GM12878 (cell line): ENCODE measurements around the gene BTBD8. TPM values are rescaled to one million over a fixed set of nuclear protein-coding genes. Genes with fewer than 3 reads are reported as not detected.

ENCODE experiments used
- ATAC-seq: fragments of 200-7000 bp; cut with Tn5 transposase; 3 replicates; pipeline ENCODE4 v1.9.1; 2020; ENCODE audit warnings: mild to moderate bottlenecking, moderate library complexity
- BruUV-seq: library from RNA; stranded (reverse); fragments of 400-500 nt; replicated peaks from 2 replicates; lab custom pipeline; 2021; lab: Mats Ljungman, UMichigan
- CTCF ChIA-PET: fragments of 300-600 bp; sonication (Branson Sonifier 250); formaldehyde crosslinking; extraction: SDS; loops from one replicate; lab custom pipeline; 2021; ENCODE audit warnings: inconsistent platforms; lab: Yijun Ruan, JAX
- POLR2A ChIA-PET: fragments of 350-600 bp; formaldehyde crosslinking; extraction: SDS; loops from one replicate; lab custom pipeline; 2021; ENCODE audit warnings: inconsistent platforms; lab: Charles Lee
- RAD21 ChIA-PET: fragments of 300-600 bp; sonication (Branson Sonifier 250); formaldehyde crosslinking; loops from one replicate; lab custom pipeline; 2023; ENCODE audit warnings: antibody characterized with exemption; ENCODE audit not compliant: unreplicated experiment; lab: Charles Lee
- SMC1A ChIA-PET: fragments of 300-600 bp; sonication (Branson Sonifier 250); formaldehyde crosslinking; loops from one replicate; lab custom pipeline; 2023; ENCODE audit not compliant: unreplicated experiment, uncharacterized antibody; lab: Charles Lee
- DNase-seq: peaks from one replicate; pipeline ENCODE4 v3.0.0-alpha.2; 2011; ENCODE audit warnings: low read depth, low spot score
- FAIRE-seq: peaks from 3 replicates; lab custom pipeline; 2011; peaks lifted over from hg19 to GRCh38; lab: Jason Lieb, UNC
- H2AFZ ChIP-seq: 2 replicates; pipeline ENCODE4 v1.6.0; 2011; ENCODE audit warnings: low read depth, low read length, control low read depth; ENCODE audit not compliant: control insufficient read depth
- H3K27ac ChIP-seq: 2 replicates; pipeline ENCODE4 v1.5.1; 2011; ENCODE audit warnings: control low read depth; ENCODE audit not compliant: control insufficient read depth, insufficient read depth
- H3K27me3 ChIP-seq, 2 experiments: replicated peaks in 1 of 2; 2 replicates each; pipeline versions ENCODE4 v1.6.0 to v1.6.1; 2011; ENCODE audit warnings: low read length in 1 of 2; ENCODE audit not compliant: control insufficient read depth in 2 of 2, insufficient read depth in 2 of 2
- H3K36me3 ChIP-seq, 2 experiments: 2 replicates each; pipeline ENCODE4 v1.5.1; 2011; ENCODE audit warnings: low read length in 1 of 2; ENCODE audit not compliant: control insufficient read depth in 2 of 2, insufficient read depth in 2 of 2
- H3K4me1 ChIP-seq: 2 replicates; pipeline ENCODE4 v1.6.1; 2011; ENCODE audit warnings: mild to moderate bottlenecking, low read length, moderate library complexity, mixed read lengths; ENCODE audit not compliant: control insufficient read depth, insufficient read depth
- H3K4me2 ChIP-seq: 2 replicates; pipeline ENCODE4 v1.6.0; 2011; ENCODE audit warnings: control low read depth; ENCODE audit not compliant: control insufficient read depth, insufficient read depth
- H3K4me3 ChIP-seq: fragments of 200-600 bp; sonication (generic); 2 replicates; pipeline ENCODE4 v1.5.1; 2016
- H3K79me2 ChIP-seq: 2 replicates; pipeline ENCODE4 v1.6.0; 2011; ENCODE audit warnings: low read length; ENCODE audit not compliant: control insufficient read depth, insufficient read depth
- H3K9ac ChIP-seq: 2 replicates; pipeline ENCODE4 v1.8.0; 2011; ENCODE audit warnings: low read length, control low read depth, mixed read lengths; ENCODE audit not compliant: control insufficient read depth, insufficient read depth
- H3K9me3 ChIP-seq: replicated peaks from 3 replicates; pipeline ENCODE4 v1.5.1; 2011; ENCODE audit warnings: mild to moderate bottlenecking, low read length; ENCODE audit not compliant: control insufficient read depth, insufficient read depth
- H4K20me1 ChIP-seq: 2 replicates; pipeline ENCODE4 v1.6.0; 2011; ENCODE audit not compliant: control insufficient read depth, insufficient read depth
- ATF3 ChIP-seq: IDR thresholded peaks from 2 replicates; pipeline ENCODE4 v1.6.1; 2011; ENCODE audit warnings: low read depth, mild to moderate bottlenecking, low read length, moderate library complexity, borderline replicate concordance; ENCODE audit errors: extremely low read depth
- CHD4 ChIP-seq: fragments of 200-600 bp; sonication (generic); IDR thresholded peaks from 2 replicates; pipeline ENCODE4 v1.6.1; 2016; ENCODE audit warnings: mild to moderate bottlenecking
- MLLT1 ChIP-seq: fragments of 450-650 bp; IDR thresholded peaks from 2 replicates; pipeline ENCODE4 v1.6.1; 2016; ENCODE audit warnings: mild to moderate bottlenecking
- MTA3 ChIP-seq: IDR thresholded peaks from 2 replicates; pipeline ENCODE4 v1.6.1; 2012; ENCODE audit warnings: low read length, inconsistent platforms, borderline replicate concordance
- MXI1 ChIP-seq: fragments of 150-350 bp; IDR thresholded peaks from 2 replicates; pipeline ENCODE4 v1.6.1; 2011; ENCODE audit warnings: low read depth, mild to moderate bottlenecking, inconsistent platforms, low read length, improper control_type of control experiment
- PAX8 ChIP-seq: fragments of 450-650 bp; IDR thresholded peaks from 2 replicates; pipeline ENCODE4 v1.6.1; 2017; ENCODE audit warnings: mild to moderate bottlenecking, moderate library complexity
- RELA ChIP-seq: fragments of 450-650 bp; IDR thresholded peaks from 2 replicates; pipeline ENCODE4 v1.8.0; 2014; ENCODE audit warnings: borderline replicate concordance; ENCODE audit not compliant: partially characterized antibody
- SREBF1 ChIP-seq: IDR thresholded peaks from 2 replicates; pipeline ENCODE4 v1.6.1; 2012; ENCODE audit warnings: mild to moderate bottlenecking, low read length
- STAT1 ChIP-seq: fragments of 450-650 bp; conservative IDR thresholded peaks from 2 replicates; pipeline ENCODE4 v1.6.1; 2014; ENCODE audit warnings: antibody characterized with exemption, mild to moderate bottlenecking
- ZNF24 ChIP-seq: fragments of 450-650 bp; IDR thresholded peaks from 2 replicates; pipeline ENCODE4 v1.6.1; 2017; ENCODE audit warnings: antibody characterized with exemption, mild to moderate bottlenecking
- WGBS: methylation state at CpG from one replicate; pipeline ENCODE4 v1.1.6; 2016; ENCODE audit warnings: low lambda C conversion rate; ENCODE audit not compliant: insufficient replicate concordance, insufficient coverage; ENCODE audit errors: missing lambda C conversion rate; 5-methylcytosine and 5-hydroxymethylcytosine counted together
- in situ Hi-C: fragments of 300-500 bp; cut with MboI; formaldehyde crosslinking; loops from 9 replicates; pipeline ENCODE4 v1.14.3; 2018; ENCODE audit warnings: mixed read lengths
- intact Hi-C: fragments of 100-400 bp; cut with micrococcal nuclease; formaldehyde crosslinking; loops from one replicate; pipeline ENCODE4 v1.14.2; 2022; ENCODE audit not compliant: unreplicated experiment
- polyA plus RNA-seq, 11 experiments: library from polyadenylated mRNA; depleted of rRNA in 4 of 11; unstranded in 6 of 11; stranded (reverse) in 5 of 11; fragments of >200 nt; fragmentation: Nextera tagmentation in 4 of 11; fragmentation: Illumina TruSeq in 1 of 11; extraction: Ambion mirVana in 4 of 11; extraction: Trizol in 1 of 11; gene quantifications; 1 replicate in 1 of 11; 2 replicates in 10 of 11; pipeline versions ENCODE4 v1.2.1 to v1.2.3, GENCODE V29; 2011 to 2016; ENCODE audit warnings: inconsistent platforms in 2 of 11, missing spikeins in 2 of 11, low read depth in 1 of 11
- total RNA-seq, 4 experiments: library from RNA; depleted of rRNA in 3 of 4; stranded (reverse); fragments of >200 nt in 3 of 4; fragmentation: Illumina TruSeq in 1 of 4; extraction: Trizol in 1 of 4; gene quantifications; 2 replicates each; pipeline versions ENCODE4 v1.2.1 to v1.2.3, GENCODE V29; 2013 to 2021

BTBD8 gene
- total and polyA plus RNA-seq, 10 of the 15 experiments (the other 5 are each of a cell fraction or from before 2014, with no cell fraction given): 0.07 to 0.32 (median 0.19) TPM; not detected in 1

GRCh38 chr1:92031281-92032110 lies 48.6 kb upstream of the BTBD8 start:
- H3K9me3 ChIP-seq: no peaks in the 10 kb centered on the region
- ChIA-PET CTCF (interaction anchor here (0.6 kb wide), 1 partner anchor 744 kb away, joined by 3 read pairs; no protein-coding TSS in a partner anchor), POLR2A (no interaction called here), SMC1A (no interaction called here), RAD21 (no interaction called here)
- no peaks in the 10 kb centered on the region for H3K79me2 ChIP-seq
- no peaks in the 10 kb centered on the region for H3K36me3 ChIP-seq
- TF ChIP-seq ATF3 (no peak), SREBF1 (no peak), ZNF24 (no peak), MTA3 (no peak), MXI1 (no peak), RELA (no peak), CHD4 (no peak), STAT1 (no peak), PAX8 (no peak), MLLT1 (no peak)
- no peaks in the 10 kb centered on the region for H4K20me1 ChIP-seq
- no TSS peak for BruUV-seq
- no peaks in the 10 kb centered on the region for H3K4me1 ChIP-seq
- intact Hi-C loops (no loop called here), in situ Hi-C loops (no loop called here)
- no peak overlapping the region for H3K9ac ChIP-seq
- no peak overlapping the region for H2AFZ ChIP-seq
- ATAC-seq (no peak), FAIRE-seq (no peak), DNase-seq (no peak)
- no peak overlapping the region for H3K27ac ChIP-seq
- WGBS: 11% methylated on average over 6 of the region's 6 CpGs
- no peak overlapping the region for H3K4me2 ChIP-seq
- H3K27me3 ChIP-seq: peaks cover 5 to 14% of the 10 kb centered on the region in 2 experiments
- no peak overlapping the region for H3K4me3 ChIP-seq
